OCI-LY3 (cell line): ENCODE results near the gene RASEF.
"Not testable (repeated sequence)": the region's sequence is repeated elsewhere in the genome, so short reads cannot be mapped to it uniquely, and the experiment has no call there.

Experiments used
- CTCF ChIP-seq: fragments of 200-600, 300-600 bp; sonication (generic); IDR thresholded peaks from 2 replicates; pipeline ENCODE4 v1.5.1; 2014; ENCODE audit warnings: antibody characterized with exemption, low read length, low read depth
- EZH2phosphoT487 ChIP-seq: fragments of 200-600 bp; shearing (Covaris generic); IDR thresholded peaks from 2 replicates; pipeline ENCODE4 v1.6.1; 2018; ENCODE audit warnings: antibody characterized with exemption, mixed run types, low read depth

DNA sequence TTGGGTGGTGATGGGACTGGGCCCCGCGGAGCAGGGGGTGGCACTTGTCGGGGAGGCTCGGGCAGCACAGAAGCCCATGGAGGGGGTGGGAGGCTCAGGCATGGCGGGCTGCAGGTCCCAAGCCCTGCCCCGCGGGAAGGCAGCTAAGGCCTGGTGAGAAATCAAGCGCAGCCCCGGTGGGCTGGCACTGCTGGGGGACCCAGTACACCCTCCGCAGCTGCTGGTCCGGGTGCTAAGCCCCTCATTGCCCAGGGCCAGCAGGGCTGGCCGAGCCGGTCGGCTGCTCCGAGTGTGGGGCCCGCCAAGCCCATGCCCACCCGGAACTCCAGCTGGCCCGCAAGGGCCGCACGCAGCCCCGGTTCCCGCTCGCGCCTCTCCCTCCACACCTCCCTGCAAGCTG lies 30.4 kb upstream of the RASEF start:
- not testable (repeated sequence) for TF ChIP-seq CTCF, EZH2phosphoT487
